Activated T-cell treated with anti-CD3 and anti-CD28 coated beads for 4 hours (primary cell): ENCODE data around the gene ZFHX3.

ENCODE experiments used
- DNase-seq: peaks from one replicate; pipeline ENCODE4 v3.0.0-alpha.2; 2020

The ZFHX3 gene

GRCh38 chr16:72785886-72786285, 262.0 kb downstream of the ZFHX3 start:
- no peak for DNase-seq

- DNase-seq, result no peak
Measured at GRCh38 chr16:72785171-72785570, 262.8 kb downstream of the ZFHX3 start.

GRCh38 chr16:72783716-72784318, 264.1 kb downstream of the ZFHX3 start:
- no peak for DNase-seq

- no peak for DNase-seq
Measured at GRCh38 chr16:72769876-72770275, 278.1 kb downstream of the ZFHX3 start.

GRCh38 chr16:72768591-72768990, 279.3 kb downstream of the ZFHX3 start:
- DNase-seq, result no peak

GRCh38 chr16:72766506-72766905, 281.4 kb downstream of the ZFHX3 start:
- DNase-seq, result no peak

GRCh38 chr16:72764015-72764654, 283.8 kb downstream of the ZFHX3 start:
- no peak for DNase-seq

GRCh38 chr16:72760581-72760980, 287.3 kb downstream of the ZFHX3 start:
- no peak for DNase-seq

- DNase-seq, result no peak
Measured at GRCh38 chr16:72753881-72754280, 294.0 kb downstream of the ZFHX3 start.

- no peak for DNase-seq
Measured at GRCh38 chr16:72752004-72752695, 295.8 kb downstream of the ZFHX3 start.

- DNase-seq, result no peak
Measured at GRCh38 chr16:72751076-72751475, 296.9 kb downstream of the ZFHX3 start.

GRCh38 chr16:72749091-72749490, 298.8 kb downstream of the ZFHX3 start:
- no peak for DNase-seq

GRCh38 chr16:72744076-72744793, 303.7 kb downstream of the ZFHX3 start:
- DNase-seq, result no peak

GRCh38 chr16:72743011-72743761, 304.7 kb downstream of the ZFHX3 start:
- no peak for DNase-seq

GRCh38 chr16:72740347-72740746, 307.6 kb downstream of the ZFHX3 start:
- DNase-seq, result no peak

- DNase-seq, result no peak
Measured at GRCh38 chr16:72739577-72739976, 308.4 kb downstream of the ZFHX3 start.

- DNase-seq, result no peak
Measured at GRCh38 chr16:72736074-72736473, 311.9 kb downstream of the ZFHX3 start.
